GM18505 (cell line): ENCODE results near the gene PAFAH2.

Experiments used
- ATAC-seq: cut with Tn5 transposase; IDR thresholded peaks from one replicate; pipeline ENCODE4 v1.9.1; 2021; ENCODE audit not compliant: unreplicated experiment
- POLR2A ChIP-seq: IDR thresholded peaks from 4 replicates; pipeline ENCODE4 v1.6.1; 2011; ENCODE audit warnings: borderline replicate concordance; ENCODE audit not compliant: insufficient read depth, insufficient read length; ENCODE audit errors: extremely low read depth

PAFAH2 gene

GRCh38 chr1:25978403-25978802, 19.5 kb downstream of the PAFAH2 start:
- TF ChIP-seq POLR2A = no peak
- ATAC-seq = no peak

GRCh38 chr1:25977801-25978200, 20.1 kb downstream of the PAFAH2 start:
- no peak for ATAC-seq
- no peak for TF ChIP-seq POLR2A

GRCh38 chr1:25973610-25974321, 24.1 kb downstream of the PAFAH2 start:
- no peak for TF ChIP-seq POLR2A
- ATAC-seq = no peak

- ATAC-seq = no peak
- TF ChIP-seq POLR2A = no peak
These were observed 26.1 kb downstream of the PAFAH2 start for GRCh38 chr1:25971811-25972180.

- no peak for TF ChIP-seq POLR2A
- no peak for ATAC-seq
These were observed 26.6 kb downstream of the PAFAH2 start for GRCh38 chr1:25971066-25971810.

GRCh38 chr1:25967308-25967707, 30.6 kb downstream of the PAFAH2 start:
- no peak for TF ChIP-seq POLR2A
- ATAC-seq = no peak

GRCh38 chr1:25959611-25960010, 38.3 kb downstream of the PAFAH2 start:
- no peak for TF ChIP-seq POLR2A
- no peak for ATAC-seq

GRCh38 chr1:25958465-25958864, 39.4 kb downstream of the PAFAH2 start:
- no peak for ATAC-seq
- no peak for TF ChIP-seq POLR2A

- no peak for TF ChIP-seq POLR2A
- no peak for ATAC-seq
These were observed 42.3 kb downstream of the PAFAH2 start for GRCh38 chr1:25955553-25955952.

- no peak for TF ChIP-seq POLR2A
- no peak for ATAC-seq
These were observed 43.5 kb downstream of the PAFAH2 start for GRCh38 chr1:25954282-25954938.

- no peak for TF ChIP-seq POLR2A
- no peak for ATAC-seq
These were observed 44.9 kb downstream of the PAFAH2 start for GRCh38 chr1:25952841-25953401.

- ATAC-seq = no peak
- no peak for TF ChIP-seq POLR2A
These were observed 49.2 kb downstream of the PAFAH2 start for GRCh38 chr1:25948641-25949040.

GRCh38 chr1:25947027-25947426, 50.8 kb downstream of the PAFAH2 start:
- no peak for ATAC-seq
- TF ChIP-seq POLR2A = no peak
